GM23338 (cell line): ENCODE measurements around the gene PDSS2. TPM values are rescaled to one million over a fixed set of nuclear protein-coding genes. Genes with fewer than 3 reads are reported as not detected.

ENCODE experiments used
- ATAC-seq: fragments of 200-7000 bp; cut with Tn5 transposase; 3 replicates; pipeline ENCODE4 v1.9.1; 2020
- DNase-seq: peaks from one replicate; pipeline ENCODE4 v3.0.0-alpha.2; 2015; ENCODE audit warnings: low spot score
- H2AFZ ChIP-seq: fragments of 200-600 bp; sonication (generic); 2 replicates; pipeline ENCODE4 v1.8.0; 2016; ENCODE audit warnings: antibody characterized with exemption, mild to moderate bottlenecking, moderate library complexity
- H3F3A ChIP-seq: fragments of 200-600 bp; sonication (generic); replicated peaks from 2 replicates; pipeline ENCODE4 v1.8.0; 2017; ENCODE audit warnings: antibody characterized with exemption, mixed run types, low read depth
- H3K27ac ChIP-seq: fragments of 200-600 bp; sonication (generic); 2 replicates; pipeline ENCODE4 v1.6.1; 2016; ENCODE audit warnings: low read depth
- H3K27me3 ChIP-seq: fragments of 200-600 bp; sonication (generic); 2 replicates; pipeline ENCODE4 v1.8.0; 2016; ENCODE audit warnings: mild to moderate bottlenecking, mixed run types, moderate library complexity; ENCODE audit not compliant: insufficient read depth
- H3K36me3 ChIP-seq: fragments of 200-600 bp; sonication (generic); 2 replicates; pipeline ENCODE4 v1.8.0; 2016; ENCODE audit warnings: mild to moderate bottlenecking; ENCODE audit not compliant: insufficient read depth
- H3K4me1 ChIP-seq: fragments of 200-600 bp; sonication (generic); 2 replicates; pipeline ENCODE4 v1.8.0; 2016; ENCODE audit warnings: mild to moderate bottlenecking, moderate library complexity; ENCODE audit not compliant: insufficient read depth
- H3K4me2 ChIP-seq: fragments of 200-600 bp; sonication (generic); 2 replicates; pipeline ENCODE4 v1.7.1; 2017; ENCODE audit warnings: mixed run types
- H3K4me3 ChIP-seq: fragments of 200-600 bp; sonication (generic); 2 replicates; pipeline ENCODE4 v1.6.1; 2016; ENCODE audit warnings: mixed run types
- H3K79me2 ChIP-seq: fragments of 200-600 bp; sonication (generic); replicated peaks from 2 replicates; pipeline ENCODE4 v1.8.0; 2017; ENCODE audit warnings: mild to moderate bottlenecking; ENCODE audit not compliant: insufficient read depth
- H3K9me2 ChIP-seq: fragments of 200-600 bp; sonication (generic); 2 replicates; pipeline ENCODE4 v1.8.0; 2017; ENCODE audit not compliant: insufficient read depth
- H4K20me1 ChIP-seq: fragments of 200-600 bp; sonication (generic); replicated peaks from 2 replicates; pipeline ENCODE4 v1.8.0; 2017; ENCODE audit warnings: mild to moderate bottlenecking; ENCODE audit not compliant: insufficient read depth
- H3K27ac Mint-ChIP-seq: 2 replicates; pipeline ENCODE4 v1.8.0; 2020; ENCODE audit warnings: inconsistent platforms, mild to moderate bottlenecking, moderate library complexity, mixed read lengths
- H3K27me3 Mint-ChIP-seq: 3 replicates; pipeline ENCODE4 v1.8.0; 2022; ENCODE audit warnings: low read depth, mild to moderate bottlenecking, moderate library complexity, mixed read lengths, inconsistent platforms; ENCODE audit not compliant: insufficient read depth, poor library complexity
- H3K36me3 Mint-ChIP-seq: 3 replicates; pipeline ENCODE4 v1.8.0; 2021; ENCODE audit warnings: low read depth, mild to moderate bottlenecking, inconsistent platforms, moderate library complexity, mixed read lengths
- H3K4me1 Mint-ChIP-seq: 3 replicates; pipeline ENCODE4 v1.8.0; 2020; ENCODE audit warnings: mild to moderate bottlenecking, inconsistent platforms, mixed read lengths
- H3K4me3 Mint-ChIP-seq: 3 replicates; pipeline ENCODE4 v1.8.0; 2021; ENCODE audit warnings: moderate library complexity, mild to moderate bottlenecking, inconsistent platforms, mixed read lengths
- H3K9me3 Mint-ChIP-seq: 3 replicates; pipeline ENCODE4 v1.8.0; 2020; ENCODE audit warnings: moderate library complexity, mild to moderate bottlenecking, inconsistent platforms, mixed read lengths
- CREB1 ChIP-seq: fragments of 250-450 bp; sonication (Bioruptor Pico); IDR thresholded peaks from 2 replicates; pipeline ENCODE4 v1.5.0; 2020; ENCODE audit warnings: low read depth, mild to moderate bottlenecking, moderate library complexity
- EZH2 ChIP-seq: fragments of 200-600 bp; sonication (generic); IDR thresholded peaks from one replicate; pipeline ENCODE4 v1.8.0; 2017; ENCODE audit warnings: antibody characterized with exemption, mild to moderate bottlenecking, low read depth; ENCODE audit not compliant: unreplicated experiment
- JUNB ChIP-seq: IDR thresholded peaks from one replicate; pipeline ENCODE4 v1.6.1; 2016; ENCODE audit warnings: antibody characterized with exemption; ENCODE audit not compliant: unreplicated experiment
- NANOG ChIP-seq: IDR thresholded peaks from 2 replicates; pipeline ENCODE4 v1.6.1; 2016; ENCODE audit warnings: antibody characterized with exemption, borderline replicate concordance
- STAT1 ChIP-seq: IDR thresholded peaks from one replicate; pipeline ENCODE4 v1.6.1; 2016; ENCODE audit warnings: antibody characterized with exemption; ENCODE audit not compliant: unreplicated experiment
- ZNF114 ChIP-seq: fragments of 250-450 bp; sonication (Bioruptor Pico); IDR thresholded peaks from 2 replicates; pipeline ENCODE4 v1.5.0; 2020; ENCODE audit warnings: mild to moderate bottlenecking, moderate library complexity
- polyA plus RNA-seq: library from polyadenylated mRNA; unstranded; fragments of >200 nt; fragmentation: Nextera tagmentation; extraction: Ambion mirVana; gene quantifications from 2 replicates; pipeline ENCODE4 v1.2.1, GENCODE V29; 2016
- total RNA-seq: library from RNA; depleted of rRNA; stranded (reverse); fragments of >200 nt; shearing (Covaris generic); gene quantifications from 2 replicates; pipeline ENCODE4 v1.2.3, GENCODE V29; 2014
- TF ChIP-seq, protein P1 (sequence below): fragments of 250-450 bp; sonication (Bioruptor Pico); IDR thresholded peaks from 2 replicates; pipeline ENCODE4 v1.5.0; 2020; ENCODE audit warnings: mild to moderate bottlenecking, moderate library complexity
- TF ChIP-seq, protein P2 (sequence below): IDR thresholded peaks from one replicate; pipeline ENCODE4 v1.6.1; 2018; ENCODE audit warnings: antibody characterized with exemption; ENCODE audit not compliant: unreplicated experiment
- TF ChIP-seq, protein P3 (sequence below), 2 experiments: fragments of 200-600 bp in 1 of 2; sonication (generic) in 1 of 2; conservative IDR thresholded peaks; 2 replicates each; pipeline versions ENCODE4 v1.5.1 to v1.6.1; 2016 to 2017; ENCODE audit warnings: antibody characterized with exemption in 2 of 2, low read depth in 2 of 2, mild to moderate bottlenecking in 2 of 2, moderate library complexity in 1 of 2
- TF ChIP-seq, protein P4 (sequence below): IDR thresholded peaks from 2 replicates; pipeline ENCODE4 v1.6.1; 2016; ENCODE audit warnings: antibody characterized with exemption

Gene PDSS2
- total and polyA plus RNA-seq, 2 experiments from 2014 or later: 7.3 to 16.7 TPM

GRCh38 chr6:107386904-107387303 is 72.5 kb downstream of the PDSS2 start:
- H3K27me3 Mint-ChIP-seq: no peaks in the 10 kb centered on the region
- no peaks in the 10 kb centered on the region for H4K20me1 ChIP-seq

GRCh38 chr6:107386340-107386739 is 73.0 kb downstream of the PDSS2 start:
- H3K4me2 ChIP-seq: no peak overlapping the region
- H2AFZ ChIP-seq: no peak overlapping the region
- Mint-ChIP-seq H3K27ac (no peak overlapping the region), H3K27me3 (no peaks in the 10 kb centered on the region), H3K4me1 (peaks cover 3% of the 10 kb centered on the region; the same call in 2 of the 3 replicates), H3K36me3 (no peaks in the 10 kb centered on the region), H3K4me3 (no peak overlapping the region), H3K9me3 (no peaks in the 10 kb centered on the region)
- no peaks in the 10 kb centered on the region for H3K36me3 ChIP-seq
- H3K27ac ChIP-seq: no peak overlapping the region
- no peaks in the 10 kb centered on the region for H3K27me3 ChIP-seq
- no peaks in the 10 kb centered on the region for H4K20me1 ChIP-seq
- DNase-seq (no peak), ATAC-seq (no peak)
- no peaks in the 10 kb centered on the region for H3K9me2 ChIP-seq
- no peak overlapping the region for H3K4me3 ChIP-seq
- H3K79me2 ChIP-seq: no peaks in the 10 kb centered on the region
- H3K4me1 ChIP-seq: no peaks in the 10 kb centered on the region
- H3F3A ChIP-seq: no peaks in the 10 kb centered on the region
- TF ChIP-seq ZNF114 (CRISPR knock-in tag): no peak
- TF ChIP-seq, protein P1, sequence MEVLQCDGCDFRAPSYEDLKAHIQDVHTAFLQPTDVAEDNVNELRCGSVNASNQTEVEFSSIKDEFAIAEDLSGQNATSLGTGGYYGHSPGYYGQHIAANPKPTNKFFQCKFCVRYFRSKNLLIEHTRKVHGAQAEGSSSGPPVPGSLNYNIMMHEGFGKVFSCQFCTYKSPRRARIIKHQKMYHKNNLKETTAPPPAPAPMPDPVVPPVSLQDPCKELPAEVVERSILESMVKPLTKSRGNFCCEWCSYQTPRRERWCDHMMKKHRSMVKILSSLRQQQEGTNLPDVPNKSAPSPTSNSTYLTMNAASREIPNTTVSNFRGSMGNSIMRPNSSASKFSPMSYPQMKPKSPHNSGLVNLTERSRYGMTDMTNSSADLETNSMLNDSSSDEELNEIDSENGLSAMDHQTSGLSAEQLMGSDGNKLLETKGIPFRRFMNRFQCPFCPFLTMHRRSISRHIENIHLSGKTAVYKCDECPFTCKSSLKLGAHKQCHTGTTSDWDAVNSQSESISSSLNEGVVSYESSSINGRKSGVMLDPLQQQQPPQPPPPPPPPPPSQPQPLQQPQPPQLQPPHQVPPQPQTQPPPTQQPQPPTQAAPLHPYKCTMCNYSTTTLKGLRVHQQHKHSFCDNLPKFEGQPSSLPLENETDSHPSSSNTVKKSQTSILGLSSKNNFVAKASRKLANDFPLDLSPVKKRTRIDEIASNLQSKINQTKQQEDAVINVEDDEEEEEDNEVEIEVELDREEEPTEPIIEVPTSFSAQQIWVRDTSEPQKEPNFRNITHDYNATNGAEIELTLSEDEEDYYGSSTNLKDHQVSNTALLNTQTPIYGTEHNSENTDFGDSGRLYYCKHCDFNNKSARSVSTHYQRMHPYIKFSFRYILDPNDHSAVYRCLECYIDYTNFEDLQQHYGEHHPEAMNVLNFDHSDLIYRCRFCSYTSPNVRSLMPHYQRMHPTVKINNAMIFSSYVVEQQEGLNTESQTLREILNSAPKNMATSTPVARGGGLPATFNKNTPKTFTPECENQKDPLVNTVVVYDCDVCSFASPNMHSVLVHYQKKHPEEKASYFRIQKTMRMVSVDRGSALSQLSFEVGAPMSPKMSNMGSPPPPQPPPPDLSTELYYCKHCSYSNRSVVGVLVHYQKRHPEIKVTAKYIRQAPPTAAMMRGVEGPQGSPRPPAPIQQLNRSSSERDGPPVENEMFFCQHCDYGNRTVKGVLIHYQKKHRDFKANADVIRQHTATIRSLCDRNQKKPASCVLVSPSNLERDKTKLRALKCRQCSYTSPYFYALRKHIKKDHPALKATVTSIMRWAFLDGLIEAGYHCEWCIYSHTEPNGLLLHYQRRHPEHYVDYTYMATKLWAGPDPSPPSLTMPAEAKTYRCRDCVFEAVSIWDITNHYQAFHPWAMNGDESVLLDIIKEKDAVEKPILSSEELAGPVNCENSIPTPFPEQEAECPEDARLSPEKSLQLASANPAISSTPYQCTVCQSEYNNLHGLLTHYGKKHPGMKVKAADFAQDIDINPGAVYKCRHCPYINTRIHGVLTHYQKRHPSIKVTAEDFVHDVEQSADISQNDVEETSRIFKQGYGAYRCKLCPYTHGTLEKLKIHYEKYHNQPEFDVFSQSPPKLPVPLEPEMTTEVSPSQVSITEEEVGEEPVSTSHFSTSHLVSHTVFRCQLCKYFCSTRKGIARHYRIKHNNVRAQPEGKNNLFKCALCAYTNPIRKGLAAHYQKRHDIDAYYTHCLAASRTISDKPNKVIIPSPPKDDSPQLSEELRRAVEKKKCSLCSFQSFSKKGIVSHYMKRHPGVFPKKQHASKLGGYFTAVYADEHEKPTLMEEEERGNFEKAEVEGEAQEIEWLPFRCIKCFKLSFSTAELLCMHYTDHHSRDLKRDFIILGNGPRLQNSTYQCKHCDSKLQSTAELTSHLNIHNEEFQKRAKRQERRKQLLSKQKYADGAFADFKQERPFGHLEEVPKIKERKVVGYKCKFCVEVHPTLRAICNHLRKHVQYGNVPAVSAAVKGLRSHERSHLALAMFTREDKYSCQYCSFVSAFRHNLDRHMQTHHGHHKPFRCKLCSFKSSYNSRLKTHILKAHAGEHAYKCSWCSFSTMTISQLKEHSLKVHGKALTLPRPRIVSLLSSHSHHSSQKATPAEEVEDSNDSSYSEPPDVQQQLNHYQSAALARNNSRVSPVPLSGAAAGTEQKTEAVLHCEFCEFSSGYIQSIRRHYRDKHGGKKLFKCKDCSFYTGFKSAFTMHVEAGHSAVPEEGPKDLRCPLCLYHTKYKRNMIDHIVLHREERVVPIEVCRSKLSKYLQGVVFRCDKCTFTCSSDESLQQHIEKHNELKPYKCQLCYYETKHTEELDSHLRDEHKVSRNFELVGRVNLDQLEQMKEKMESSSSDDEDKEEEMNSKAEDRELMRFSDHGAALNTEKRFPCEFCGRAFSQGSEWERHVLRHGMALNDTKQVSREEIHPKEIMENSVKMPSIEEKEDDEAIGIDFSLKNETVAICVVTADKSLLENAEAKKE (CRISPR knock-in tag): no peak
- no peak for TF ChIP-seq NANOG
- TF ChIP-seq, protein P2, sequence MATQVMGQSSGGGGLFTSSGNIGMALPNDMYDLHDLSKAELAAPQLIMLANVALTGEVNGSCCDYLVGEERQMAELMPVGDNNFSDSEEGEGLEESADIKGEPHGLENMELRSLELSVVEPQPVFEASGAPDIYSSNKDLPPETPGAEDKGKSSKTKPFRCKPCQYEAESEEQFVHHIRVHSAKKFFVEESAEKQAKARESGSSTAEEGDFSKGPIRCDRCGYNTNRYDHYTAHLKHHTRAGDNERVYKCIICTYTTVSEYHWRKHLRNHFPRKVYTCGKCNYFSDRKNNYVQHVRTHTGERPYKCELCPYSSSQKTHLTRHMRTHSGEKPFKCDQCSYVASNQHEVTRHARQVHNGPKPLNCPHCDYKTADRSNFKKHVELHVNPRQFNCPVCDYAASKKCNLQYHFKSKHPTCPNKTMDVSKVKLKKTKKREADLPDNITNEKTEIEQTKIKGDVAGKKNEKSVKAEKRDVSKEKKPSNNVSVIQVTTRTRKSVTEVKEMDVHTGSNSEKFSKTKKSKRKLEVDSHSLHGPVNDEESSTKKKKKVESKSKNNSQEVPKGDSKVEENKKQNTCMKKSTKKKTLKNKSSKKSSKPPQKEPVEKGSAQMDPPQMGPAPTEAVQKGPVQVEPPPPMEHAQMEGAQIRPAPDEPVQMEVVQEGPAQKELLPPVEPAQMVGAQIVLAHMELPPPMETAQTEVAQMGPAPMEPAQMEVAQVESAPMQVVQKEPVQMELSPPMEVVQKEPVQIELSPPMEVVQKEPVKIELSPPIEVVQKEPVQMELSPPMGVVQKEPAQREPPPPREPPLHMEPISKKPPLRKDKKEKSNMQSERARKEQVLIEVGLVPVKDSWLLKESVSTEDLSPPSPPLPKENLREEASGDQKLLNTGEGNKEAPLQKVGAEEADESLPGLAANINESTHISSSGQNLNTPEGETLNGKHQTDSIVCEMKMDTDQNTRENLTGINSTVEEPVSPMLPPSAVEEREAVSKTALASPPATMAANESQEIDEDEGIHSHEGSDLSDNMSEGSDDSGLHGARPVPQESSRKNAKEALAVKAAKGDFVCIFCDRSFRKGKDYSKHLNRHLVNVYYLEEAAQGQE: no peak
- no peak for TF ChIP-seq EZH2
- TF ChIP-seq, protein P3, sequence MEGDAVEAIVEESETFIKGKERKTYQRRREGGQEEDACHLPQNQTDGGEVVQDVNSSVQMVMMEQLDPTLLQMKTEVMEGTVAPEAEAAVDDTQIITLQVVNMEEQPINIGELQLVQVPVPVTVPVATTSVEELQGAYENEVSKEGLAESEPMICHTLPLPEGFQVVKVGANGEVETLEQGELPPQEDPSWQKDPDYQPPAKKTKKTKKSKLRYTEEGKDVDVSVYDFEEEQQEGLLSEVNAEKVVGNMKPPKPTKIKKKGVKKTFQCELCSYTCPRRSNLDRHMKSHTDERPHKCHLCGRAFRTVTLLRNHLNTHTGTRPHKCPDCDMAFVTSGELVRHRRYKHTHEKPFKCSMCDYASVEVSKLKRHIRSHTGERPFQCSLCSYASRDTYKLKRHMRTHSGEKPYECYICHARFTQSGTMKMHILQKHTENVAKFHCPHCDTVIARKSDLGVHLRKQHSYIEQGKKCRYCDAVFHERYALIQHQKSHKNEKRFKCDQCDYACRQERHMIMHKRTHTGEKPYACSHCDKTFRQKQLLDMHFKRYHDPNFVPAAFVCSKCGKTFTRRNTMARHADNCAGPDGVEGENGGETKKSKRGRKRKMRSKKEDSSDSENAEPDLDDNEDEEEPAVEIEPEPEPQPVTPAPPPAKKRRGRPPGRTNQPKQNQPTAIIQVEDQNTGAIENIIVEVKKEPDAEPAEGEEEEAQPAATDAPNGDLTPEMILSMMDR (conservative IDR thresholded peaks at IDR 0.05; ENCODE audit: low read depth in 2 of 2): no peak

More at GRCh38 chr6:107386904-107387303, 72.5 kb downstream of the PDSS2 start:
- peaks cover 3% of the 10 kb centered on the region; the same call in 2 of the 3 replicates for H3K4me1 Mint-ChIP-seq
- no peak overlapping the region for H3K27ac Mint-ChIP-seq
- DNase-seq (no peak), ATAC-seq (no peak)
- no peaks in the 10 kb centered on the region for H3K9me3 Mint-ChIP-seq
- Histone ChIP-seq H3K79me2 (no peaks in the 10 kb centered on the region), H3F3A (no peaks in the 10 kb centered on the region), H3K27ac (no peak overlapping the region), H3K9me2 (no peaks in the 10 kb centered on the region), H2AFZ (no peak overlapping the region), H3K27me3 (no peaks in the 10 kb centered on the region), H3K36me3 (no peaks in the 10 kb centered on the region), H3K4me3 (no peak overlapping the region), H3K4me1 (no peaks in the 10 kb centered on the region), H3K4me2 (no peak overlapping the region)
- no peak for TF ChIP-seq EZH2
- TF ChIP-seq STAT1: no peak
- TF ChIP-seq, protein P4, sequence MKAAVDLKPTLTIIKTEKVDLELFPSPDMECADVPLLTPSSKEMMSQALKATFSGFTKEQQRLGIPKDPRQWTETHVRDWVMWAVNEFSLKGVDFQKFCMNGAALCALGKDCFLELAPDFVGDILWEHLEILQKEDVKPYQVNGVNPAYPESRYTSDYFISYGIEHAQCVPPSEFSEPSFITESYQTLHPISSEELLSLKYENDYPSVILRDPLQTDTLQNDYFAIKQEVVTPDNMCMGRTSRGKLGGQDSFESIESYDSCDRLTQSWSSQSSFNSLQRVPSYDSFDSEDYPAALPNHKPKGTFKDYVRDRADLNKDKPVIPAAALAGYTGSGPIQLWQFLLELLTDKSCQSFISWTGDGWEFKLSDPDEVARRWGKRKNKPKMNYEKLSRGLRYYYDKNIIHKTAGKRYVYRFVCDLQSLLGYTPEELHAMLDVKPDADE: no peak
- TF ChIP-seq CREB1: no peak
- TF ChIP-seq JUNB: no peak
- H3K4me3 Mint-ChIP-seq: no peak overlapping the region
- no peaks in the 10 kb centered on the region for H3K36me3 Mint-ChIP-seq
